ENCODE data around the gene CHPF.

The CHPF gene

DNA sequence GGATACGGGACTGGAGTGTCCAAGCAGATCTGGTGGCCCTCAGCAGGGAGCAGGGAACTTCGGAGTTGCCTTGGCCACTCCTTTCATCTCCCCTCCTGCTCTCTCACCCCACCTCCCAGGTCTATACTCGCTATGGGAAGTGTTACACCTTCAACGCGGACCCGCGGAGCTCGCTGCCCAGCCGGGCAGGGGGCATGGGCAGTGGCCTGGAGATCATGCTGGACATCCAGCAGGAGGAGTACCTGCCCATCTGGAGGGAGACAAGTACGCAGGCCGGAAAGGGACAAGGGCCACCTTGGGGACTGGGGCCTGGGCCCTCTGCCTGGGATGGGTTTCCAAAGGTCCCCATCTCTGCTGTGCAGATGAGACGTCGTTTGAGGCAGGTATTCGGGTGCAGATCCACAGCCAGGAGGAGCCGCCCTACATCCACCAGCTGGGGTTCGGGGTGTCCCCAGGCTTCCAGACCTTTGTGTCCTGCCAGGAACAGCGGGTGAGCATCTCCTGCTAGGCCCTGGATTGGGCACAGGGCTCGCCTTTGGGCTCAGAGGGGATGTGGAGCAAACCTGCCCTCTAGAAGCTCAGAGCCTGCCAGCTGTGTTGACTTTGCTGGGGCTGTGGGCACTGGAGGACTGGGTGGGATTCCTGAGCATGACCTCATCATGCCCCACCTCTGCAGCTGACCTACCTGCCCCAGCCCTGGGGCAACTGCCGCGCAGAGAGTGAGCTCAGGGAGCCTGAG is 11.8 kb downstream of the CHPF start:
- DNase-seq (ENCODE audit: low read depth) = no peak

GRCh38 chr2:219530048-219530963 is 13.3 kb downstream of the CHPF start:
- peak; percentile 58 for DNase-seq (ENCODE audit: low read depth)

GRCh38 chr2:219527472-219527871 is 16.1 kb downstream of the CHPF start:
- DNase-seq (ENCODE audit: low read depth) = no peak

- DNase-seq (ENCODE audit: low read depth) = no peak
These were observed 16.6 kb downstream of the CHPF start for GRCh38 chr2:219527076-219527394.

- DNase-seq (ENCODE audit: low read depth) = no peak
These were observed 17.1 kb downstream of the CHPF start for GRCh38 chr2:219526320-219527075.

DNA sequence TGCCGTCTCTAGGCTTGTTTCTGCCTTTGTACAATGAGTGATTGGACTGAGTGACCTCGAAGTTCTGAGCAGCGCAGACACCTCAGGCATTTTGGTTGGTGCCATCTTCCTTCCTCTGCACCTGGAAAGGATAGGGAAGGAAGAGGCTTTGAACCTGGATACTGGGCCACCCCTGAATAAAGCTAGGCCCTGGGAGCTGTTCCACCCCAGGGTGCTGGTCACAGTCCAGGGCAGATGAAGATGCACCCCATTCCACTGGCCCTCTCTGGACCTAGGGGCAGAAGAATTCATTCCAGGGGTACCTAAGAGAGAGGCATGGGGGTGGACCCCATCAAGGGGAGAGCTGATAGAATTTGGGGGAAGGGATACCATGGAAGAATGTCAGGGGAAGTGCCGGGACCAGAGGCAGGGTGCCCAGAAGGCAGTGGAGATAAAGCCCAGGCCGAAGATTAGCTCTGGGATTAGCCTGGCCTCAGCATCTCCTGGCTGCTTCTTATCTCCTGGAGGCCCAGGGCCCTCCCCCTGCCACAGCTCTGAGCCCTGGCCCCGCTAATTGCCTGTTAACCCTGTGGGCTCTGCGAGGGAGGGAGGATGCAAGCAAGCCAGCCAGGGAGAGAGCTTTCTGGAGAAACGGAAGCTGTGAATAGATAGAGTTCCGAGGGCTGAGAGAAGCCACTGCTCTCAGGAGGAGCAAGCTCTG is 17.9 kb downstream of the CHPF start:
- no peak for DNase-seq (ENCODE audit: low read depth)

GRCh38 chr2:219524817-219525216 is 18.8 kb downstream of the CHPF start:
- no peak for DNase-seq (ENCODE audit: low read depth)

GRCh38 chr2:219523031-219523671 is 20.5 kb downstream of the CHPF start:
- DNase-seq (ENCODE audit: low read depth) = no peak

GRCh38 chr2:219522111-219523030 is 21.2 kb downstream of the CHPF start:
- DNase-seq (ENCODE audit: low read depth) = peak; percentile 82

DNA sequence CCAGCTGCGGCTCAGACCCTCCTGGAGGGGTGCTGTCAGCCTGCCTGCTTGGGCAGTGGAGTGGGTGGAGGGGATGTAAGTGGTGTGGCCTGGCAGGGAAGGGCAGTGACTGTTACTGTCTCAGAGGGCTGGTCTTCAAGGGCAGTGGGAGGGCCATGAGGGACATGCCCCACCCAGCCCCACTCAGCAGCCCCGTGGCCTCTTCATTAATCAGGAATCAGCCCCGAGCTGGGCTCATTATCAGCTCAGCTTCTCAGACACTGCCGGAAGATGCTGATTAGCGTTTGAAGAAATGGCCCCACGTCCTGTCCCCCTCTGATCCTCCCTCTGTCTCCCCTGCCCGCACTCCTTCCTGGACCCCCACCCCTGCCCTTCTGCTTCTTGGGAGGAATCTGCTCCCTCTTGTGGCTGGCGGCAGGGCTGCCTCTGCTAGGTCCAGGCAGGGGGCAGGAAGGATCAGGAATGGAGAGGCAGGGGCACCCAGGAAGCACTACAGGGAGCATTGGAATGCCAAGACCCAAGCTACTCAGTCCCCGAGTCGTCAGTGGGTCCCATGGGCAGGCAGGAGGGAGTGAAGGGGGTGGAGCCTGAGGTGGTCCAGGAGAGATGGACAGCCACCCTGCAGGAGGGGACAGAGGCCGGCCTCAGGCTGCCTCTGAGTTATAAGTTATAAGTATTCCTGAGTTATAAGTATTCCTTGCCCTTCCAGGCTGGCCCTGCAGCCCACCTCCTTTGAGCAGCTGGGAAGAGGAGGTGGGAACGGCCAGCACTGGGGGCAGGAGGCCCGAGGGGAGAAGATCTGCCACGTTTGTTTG is 22.3 kb downstream of the CHPF start:
- no peak for DNase-seq (ENCODE audit: low read depth)

DNA sequence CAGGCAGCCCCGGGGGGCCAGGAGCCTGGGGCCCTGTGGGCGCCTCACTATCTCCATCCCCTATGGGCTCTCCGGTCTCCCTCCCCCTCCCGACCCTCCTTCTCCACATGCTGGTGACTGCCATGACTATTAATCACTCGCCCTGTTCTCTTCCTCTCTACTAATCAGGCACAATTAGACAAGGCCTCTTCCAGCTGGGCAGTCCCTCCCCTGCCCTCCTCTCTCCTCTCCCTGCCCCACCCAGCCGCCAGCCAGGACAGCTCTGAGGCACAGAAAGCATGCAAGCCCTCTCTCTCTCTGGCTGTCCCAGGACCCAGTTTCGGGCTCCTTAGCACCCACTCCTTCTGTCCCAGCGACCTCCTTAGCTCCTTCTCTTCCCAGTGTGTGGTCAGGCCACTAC is 23.5 kb downstream of the CHPF start:
- DNase-seq (ENCODE audit: low read depth) = no peak

DNA sequence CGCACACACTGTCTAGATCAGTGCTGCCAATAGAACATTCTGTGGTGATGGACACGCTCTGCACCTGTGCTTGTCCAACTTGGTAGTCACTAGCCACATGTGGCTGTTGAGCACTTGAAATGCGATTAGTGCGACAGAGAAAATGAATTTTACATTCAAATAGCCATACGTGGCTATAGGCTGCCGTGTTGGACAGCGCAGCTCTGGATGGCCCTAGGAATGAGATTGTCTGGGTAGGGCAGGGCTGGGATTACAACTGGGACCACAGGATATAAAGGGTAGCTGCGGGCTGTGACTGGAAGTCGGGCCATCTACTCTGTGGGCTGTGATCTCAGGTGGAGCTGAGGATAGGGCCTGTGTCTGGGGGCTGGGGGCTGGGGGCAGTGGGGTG is 24.1 kb downstream of the CHPF start:
- DNase-seq (ENCODE audit: low read depth) = no peak

GRCh38 chr2:219517954-219518778 is 25.4 kb downstream of the CHPF start:
- DNase-seq (ENCODE audit: low read depth) = no peak

- no peak for DNase-seq (ENCODE audit: low read depth)
These were observed 26.7 kb downstream of the CHPF start for GRCh38 chr2:219516888-219517287.

DNA sequence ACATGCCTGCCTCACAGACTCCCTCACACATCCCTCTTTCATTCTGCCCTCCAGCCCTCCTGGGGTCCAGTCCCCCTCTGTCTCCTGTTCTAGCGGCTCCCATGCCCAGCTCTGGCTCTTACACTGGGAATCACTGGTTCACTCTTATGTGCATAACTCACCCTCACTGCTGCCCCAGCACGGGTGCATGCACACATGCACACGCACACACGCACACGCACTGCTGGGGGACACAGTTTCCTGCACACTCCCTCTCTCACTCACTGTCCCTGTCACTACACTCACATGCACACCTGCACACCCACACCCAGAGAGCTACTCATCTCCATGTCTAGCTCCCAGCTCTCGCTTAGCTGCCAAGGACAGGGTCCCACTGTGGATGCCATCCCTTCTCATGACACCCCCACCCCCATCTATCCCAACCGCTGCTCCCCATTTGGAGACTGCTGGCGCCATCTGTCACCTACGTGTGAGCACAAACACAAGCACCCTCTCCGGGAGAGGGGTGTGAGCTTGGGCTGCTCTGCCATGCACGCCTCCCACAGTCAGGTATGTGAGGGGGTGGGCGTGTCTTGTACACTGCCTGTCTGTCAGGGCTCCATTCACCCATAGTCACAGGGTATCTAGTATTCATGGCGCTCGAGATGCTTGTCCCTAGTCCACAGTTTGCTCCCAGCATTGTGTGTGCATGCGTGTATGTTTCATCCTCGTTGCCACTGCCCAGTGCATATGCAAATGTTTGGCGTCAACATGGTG is 27.6 kb downstream of the CHPF start:
- DNase-seq (ENCODE audit: low read depth) = no peak

DNA sequence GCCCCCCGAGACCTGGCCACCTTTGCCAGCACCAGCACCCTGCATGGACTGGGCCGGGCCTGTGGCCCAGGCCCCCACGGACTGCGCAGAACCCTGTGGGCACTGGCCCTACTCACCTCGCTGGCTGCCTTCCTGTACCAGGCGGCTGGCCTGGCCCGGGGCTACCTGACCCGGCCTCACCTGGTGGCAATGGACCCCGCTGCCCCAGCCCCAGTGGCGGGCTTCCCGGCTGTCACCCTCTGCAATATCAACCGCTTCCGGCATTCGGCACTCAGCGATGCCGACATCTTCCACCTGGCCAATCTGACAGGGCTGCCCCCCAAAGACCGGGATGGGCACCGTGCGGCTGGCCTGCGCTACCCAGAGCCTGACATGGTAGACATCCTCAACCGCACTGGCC is 28.8 kb downstream of the CHPF start:
- no peak for DNase-seq (ENCODE audit: low read depth)

GRCh38 chr2:219514196-219514761 is 29.3 kb downstream of the CHPF start, which contains the start of gene ASIC4:
Gene ASIC4, plus strand, starts transcription at chr2:219514482. Its CDS starts 243 bp downstream, at chr2:219514725.
- DNase-seq (ENCODE audit: low read depth) = no peak

Measured in GM04504 (cell line).